ENCODE data around the gene AFAP1L2.

The AFAP1L2 gene

GRCh38 chr10:114404171-114405010 lies at the start of gene AFAP1L2:
TSS of gene AFAP1L2 (minus strand) at chr10:114404502. CDS start at chr10:114404455, 47 bp downstream.
- no peak for DNase-seq

- no peak for DNase-seq
Measured at GRCh38 chr10:114453576-114453975, 49.3 kb upstream of the AFAP1L2 start.

- DNase-seq, result no peak
Measured at GRCh38 chr10:114448897-114449296, 44.6 kb upstream of the AFAP1L2 start.

- DNase-seq, result no peak
Measured at GRCh38 chr10:114445332-114445731, 41.0 kb upstream of the AFAP1L2 start.

DNA sequence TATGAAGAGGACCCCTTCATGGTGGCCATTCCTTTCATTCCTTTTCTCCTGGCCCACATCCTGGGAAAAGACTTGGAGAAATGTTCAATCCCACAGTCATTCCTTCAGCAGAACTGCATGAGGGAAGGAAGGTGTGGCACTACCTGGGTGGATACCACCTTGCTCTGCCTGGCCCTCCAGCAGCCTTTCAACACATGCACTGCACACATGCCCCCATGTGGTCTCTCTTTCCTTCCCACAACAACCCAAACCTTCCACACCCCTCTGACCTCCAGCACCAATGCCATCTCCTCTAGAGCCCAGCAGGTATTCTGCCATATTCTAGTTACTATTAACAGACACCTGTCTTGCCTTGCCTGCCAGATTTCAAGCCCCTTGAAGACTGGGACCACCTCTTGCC lies 40.5 kb upstream of the AFAP1L2 start:
- no peak for DNase-seq

DNA sequence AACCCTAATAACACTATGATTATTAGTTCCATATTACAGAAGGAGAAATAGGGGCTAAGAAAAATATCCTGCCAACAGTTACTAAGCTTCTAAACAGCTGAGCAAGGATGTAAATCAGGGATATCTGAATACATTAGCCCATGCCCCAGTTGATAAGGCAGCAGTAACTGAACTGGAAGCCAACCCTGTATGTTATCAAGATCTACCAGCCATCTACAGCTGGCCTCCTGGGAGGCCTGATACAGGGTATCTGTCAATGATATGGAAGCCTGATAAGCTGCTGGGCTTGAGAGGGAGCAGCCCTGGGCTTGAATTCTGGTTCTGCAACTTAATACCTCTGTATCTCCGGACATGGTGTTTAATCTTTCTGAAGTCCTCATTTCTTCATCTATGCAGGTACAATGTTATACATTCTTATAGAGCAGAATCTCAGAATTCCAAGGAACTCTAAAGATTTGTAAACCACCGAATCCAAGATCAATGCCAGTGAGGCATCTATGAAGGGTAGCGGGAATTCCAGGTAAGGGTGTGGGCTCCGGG lies 37.9 kb upstream of the AFAP1L2 start:
- DNase-seq, result no peak

DNA sequence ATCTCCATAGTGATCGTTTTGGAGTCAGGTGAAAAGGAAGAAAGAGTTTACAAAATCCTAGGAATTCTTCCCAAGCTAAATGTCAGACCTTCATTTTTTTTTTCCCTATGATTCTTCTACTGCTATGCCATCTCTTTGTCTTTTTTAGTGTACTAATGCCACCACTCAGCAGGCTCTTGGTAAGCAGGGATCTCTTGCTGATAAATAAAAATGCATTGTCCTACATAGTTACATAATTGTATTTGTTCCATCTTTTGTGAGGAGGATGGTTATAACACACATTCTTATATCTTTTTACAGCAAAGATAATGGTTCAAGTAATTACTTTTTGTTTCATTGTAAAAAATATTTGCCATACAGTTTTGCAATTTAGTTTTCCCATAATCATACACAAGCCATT lies 36.8 kb upstream of the AFAP1L2 start:
- DNase-seq, result no peak

DNA sequence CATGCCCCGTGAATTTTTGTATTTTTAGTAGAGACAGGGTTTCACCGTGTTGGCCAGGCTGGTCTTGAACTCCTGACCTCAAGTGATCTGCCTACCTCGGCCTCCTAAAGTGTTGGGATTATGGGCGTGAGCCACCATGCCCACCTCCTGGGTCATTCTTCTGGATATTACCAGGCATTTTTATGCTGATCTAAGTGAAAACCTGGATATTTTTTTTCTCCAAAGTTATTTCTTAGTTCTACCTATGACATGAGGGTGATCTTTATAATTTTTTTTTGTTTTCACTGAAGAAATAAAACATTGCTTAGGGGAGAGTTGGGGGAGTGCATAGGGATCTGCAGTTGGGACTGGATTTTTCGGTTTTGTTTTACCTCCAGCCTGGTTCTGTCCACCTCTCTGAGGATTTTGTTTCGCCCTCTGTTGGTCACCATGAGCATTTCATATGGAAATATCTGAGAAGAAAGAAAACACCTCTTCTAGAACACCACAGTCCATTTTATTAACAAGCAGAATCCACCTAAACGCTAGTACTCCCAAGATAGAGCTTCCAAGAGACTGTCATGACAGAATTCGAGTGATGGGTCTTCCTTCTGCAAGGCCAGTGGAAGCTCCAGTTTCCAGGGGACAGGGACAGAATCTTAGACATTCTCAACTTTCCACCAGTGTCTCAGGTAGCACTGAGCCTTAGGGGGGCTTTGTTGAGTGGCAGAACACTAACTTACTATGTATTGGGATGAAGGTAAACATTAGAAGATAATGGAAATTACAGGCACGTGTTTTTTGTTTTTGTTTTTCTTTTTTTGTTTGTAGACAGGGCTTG lies 33.4 kb upstream of the AFAP1L2 start:
- DNase-seq, result no peak

DNA sequence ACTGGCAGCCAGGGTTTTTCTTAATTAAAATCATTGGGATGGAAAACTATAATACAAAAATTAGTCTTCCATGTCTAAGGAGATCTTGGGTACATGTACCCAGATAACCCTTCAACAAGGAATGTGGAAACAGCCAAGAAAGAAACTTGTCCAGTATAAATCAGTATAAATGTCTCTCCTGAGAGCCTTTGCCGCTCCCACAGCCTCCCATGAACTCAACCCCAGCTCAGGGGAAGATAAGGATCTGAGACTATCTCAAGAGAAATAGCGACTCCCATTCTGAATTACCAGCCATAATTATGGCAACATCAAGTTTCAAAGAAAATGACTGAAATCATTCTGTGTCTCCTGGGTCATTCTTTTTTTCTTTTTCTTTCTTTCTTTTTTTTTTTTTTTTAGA lies 32.6 kb upstream of the AFAP1L2 start:
- no peak for DNase-seq

GRCh38 chr10:114432566-114433093 lies 28.3 kb upstream of the AFAP1L2 start:
- DNase-seq, result no peak

GRCh38 chr10:114431414-114432135 lies 27.3 kb upstream of the AFAP1L2 start:
- no peak for DNase-seq

- no peak for DNase-seq
Measured at GRCh38 chr10:114430688-114431413, 26.5 kb upstream of the AFAP1L2 start.

DNA sequence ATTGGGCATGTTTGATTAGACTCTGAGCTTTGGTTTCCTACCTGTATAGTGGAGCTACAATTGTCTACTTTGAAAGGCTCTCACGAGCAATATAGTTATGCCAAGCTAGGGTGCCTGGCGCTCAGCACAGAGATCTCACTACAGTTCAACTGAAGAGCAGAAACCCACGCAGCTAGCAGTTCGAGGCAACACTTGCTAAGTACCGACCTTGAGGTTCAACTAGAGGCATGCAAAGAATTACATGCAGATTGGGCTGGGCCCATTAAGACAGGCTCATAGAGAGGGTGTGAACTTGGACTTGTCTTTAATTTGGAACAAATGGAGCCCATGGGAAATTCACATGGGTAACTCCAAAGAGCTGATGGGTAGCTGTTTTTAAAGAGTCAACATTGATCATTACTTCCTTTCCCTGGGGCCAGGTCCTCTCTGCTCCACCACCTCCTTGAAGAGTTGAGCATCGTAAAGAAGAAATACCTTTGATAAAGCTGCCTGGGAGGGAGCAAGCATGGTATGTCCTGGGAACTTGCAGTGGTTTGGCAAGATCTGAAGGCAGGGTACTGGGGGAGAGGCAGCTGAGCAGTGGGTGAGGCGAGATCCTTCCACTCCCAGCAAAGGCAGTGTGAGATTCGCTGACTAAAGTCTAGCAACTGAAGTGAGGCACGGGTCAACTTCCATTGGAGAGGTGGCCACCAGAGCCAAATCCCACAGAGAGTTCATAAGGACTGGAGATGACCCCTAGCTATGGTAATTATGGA lies 25.5 kb upstream of the AFAP1L2 start:
- no peak for DNase-seq

GRCh38 chr10:114427124-114427852 lies 23.0 kb upstream of the AFAP1L2 start:
- no peak for DNase-seq

DNA sequence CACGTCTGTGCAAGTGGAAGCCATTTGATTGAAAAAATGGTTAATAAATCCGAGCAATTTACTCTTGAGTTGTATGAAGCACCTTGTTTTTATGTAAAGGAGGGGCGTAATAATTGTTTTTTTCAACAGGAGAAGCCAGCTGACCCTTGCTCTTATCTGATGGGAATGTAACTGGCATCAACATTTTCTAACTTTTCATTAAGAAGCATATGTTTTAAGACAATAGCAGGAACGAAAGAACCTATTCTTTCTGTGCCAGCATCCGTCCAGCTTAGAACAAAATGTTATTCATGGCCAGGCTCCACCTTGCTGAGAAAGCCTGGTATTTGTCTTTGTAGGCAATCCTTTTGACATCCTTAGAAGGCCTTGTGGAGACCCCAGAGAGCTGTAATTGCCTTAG lies 22.2 kb upstream of the AFAP1L2 start:
- DNase-seq, result no peak

DNA sequence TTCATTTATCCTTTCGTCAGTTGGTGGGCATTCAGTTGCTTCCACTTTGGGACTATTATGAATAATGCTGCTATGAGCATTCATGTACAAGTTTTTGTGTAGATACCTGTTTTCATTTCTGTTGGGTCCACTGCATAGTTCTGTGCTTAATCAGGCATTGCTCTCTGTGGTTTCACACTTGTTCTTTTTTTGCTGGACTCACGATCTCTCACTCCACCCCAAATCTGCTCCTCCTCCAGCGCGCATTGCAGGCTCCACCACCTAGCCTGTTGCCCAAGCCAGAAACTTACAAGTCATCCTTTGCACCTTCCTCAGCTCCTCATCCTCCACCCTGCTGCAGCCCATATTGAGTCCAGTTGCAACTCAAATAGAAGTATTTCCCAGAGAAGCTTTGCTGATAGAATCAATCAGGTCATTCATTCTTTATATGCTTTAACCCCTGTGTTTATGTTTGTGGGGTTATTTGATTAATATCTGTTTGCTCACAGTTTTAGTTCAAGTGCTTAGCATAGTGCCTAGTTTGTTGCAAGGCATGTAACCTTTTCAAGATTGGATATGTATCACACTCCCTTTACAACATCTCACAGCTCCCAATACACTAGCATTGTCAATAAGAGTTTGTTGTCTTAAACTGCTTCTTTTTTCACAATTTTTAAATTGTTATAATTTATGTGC lies 16.6 kb upstream of the AFAP1L2 start:
- no peak for DNase-seq

- DNase-seq, result no peak
Measured at GRCh38 chr10:114418109-114418508, 13.8 kb upstream of the AFAP1L2 start.

DNA sequence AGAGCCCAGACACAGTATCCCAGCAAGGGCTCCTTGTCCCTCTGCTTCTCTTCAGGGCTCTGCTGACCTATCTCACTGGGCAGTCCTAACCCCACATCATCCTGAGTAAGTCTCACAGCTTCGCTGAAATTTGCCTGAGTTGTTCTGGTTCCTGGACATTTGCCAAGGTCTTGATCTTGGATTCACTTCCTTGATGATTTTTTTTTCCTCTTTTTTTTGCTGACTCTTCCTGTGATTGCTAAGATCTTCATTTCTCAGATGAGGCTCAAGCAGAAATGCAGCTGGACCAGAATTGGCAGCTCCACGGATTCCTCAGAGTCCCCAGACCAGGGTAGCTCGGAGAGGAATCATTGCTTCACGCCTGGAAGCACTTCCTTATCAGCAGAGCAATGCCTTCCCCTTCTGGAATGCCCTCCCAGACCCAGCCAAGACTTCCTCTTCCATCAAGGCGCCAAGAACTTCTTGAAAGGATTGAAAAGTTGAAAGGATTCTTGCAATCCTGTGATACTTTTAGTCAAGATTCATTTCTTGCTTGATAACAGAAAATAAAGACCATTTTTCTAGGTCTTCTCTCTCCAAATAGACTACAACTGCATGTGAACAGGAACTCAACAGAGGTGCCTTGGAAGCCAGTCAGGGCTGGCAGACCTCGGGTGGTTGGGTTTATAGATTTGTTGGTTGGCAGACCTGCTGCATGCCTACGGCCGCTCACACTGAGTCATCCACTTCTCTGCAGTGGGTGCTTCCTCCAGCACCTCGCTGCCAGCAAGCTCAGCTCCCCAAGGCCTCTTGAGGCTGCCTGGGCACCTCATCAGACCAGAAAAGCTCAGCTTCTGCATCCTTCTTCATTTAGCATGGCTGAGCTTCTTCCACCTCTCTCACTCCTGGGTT lies 8.8 kb upstream of the AFAP1L2 start:
- no peak for DNase-seq

DNA sequence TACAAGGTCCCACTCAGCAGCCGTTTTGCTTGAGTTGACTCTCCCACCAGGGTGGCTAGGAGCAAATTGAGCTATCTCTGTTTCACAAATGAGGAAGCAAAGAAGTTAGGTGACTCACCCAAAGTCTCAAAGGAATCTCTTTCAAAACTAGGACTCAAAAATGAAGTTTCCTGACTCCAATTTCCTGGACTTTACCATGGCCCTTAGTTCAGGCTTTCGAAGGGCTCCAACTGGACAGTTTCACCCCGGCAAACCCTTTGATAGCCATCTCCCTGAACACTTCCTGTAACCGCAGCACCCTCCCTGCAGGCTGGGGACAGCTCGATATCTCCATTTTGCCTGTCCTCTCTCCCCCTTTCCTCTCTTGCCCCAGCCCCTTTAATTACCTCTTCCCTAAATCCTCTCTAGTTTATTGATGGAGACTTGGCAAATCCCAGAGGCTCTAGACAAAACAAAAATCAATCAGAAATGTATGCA lies 4.7 kb upstream of the AFAP1L2 start:
- DNase-seq, result no peak

All from CD4-positive, alpha-beta T cell treated with Interleukin-4 for 4 hours (primary cell).